H1 (cell line): Measurements from ENCODE around the gene CBX4. TPM values are rescaled to one million over a fixed set of nuclear protein-coding genes. Genes with fewer than 3 reads are reported as not detected.

ENCODE experiments used
- CTCF ChIA-PET: fragments of 300-600 bp; sonication (Branson Sonifier 250); formaldehyde crosslinking; loops from one replicate; lab custom pipeline; 2021; ENCODE audit not compliant: partially characterized antibody; lab: Charles Lee
- POLR2A ChIA-PET: fragments of 300-600 bp; sonication (Branson Sonifier 250); formaldehyde crosslinking; loops from one replicate; lab custom pipeline; 2021; ENCODE audit warnings: inconsistent platforms; ENCODE audit not compliant: partially characterized antibody; lab: Charles Lee
- DNase-seq, 2 experiments: peaks; one replicate each; pipeline versions ENCODE4 v3.0.0 to v3.0.0-alpha.2; 2010 to 2022; ENCODE audit warnings: low spot score in 2 of 2, low read depth in 1 of 2, mixed read lengths in 1 of 2
- FAIRE-seq: peaks from 2 replicates; lab custom pipeline; 2011; peaks lifted over from hg19 to GRCh38; lab: Jason Lieb, UNC
- H2AFZ ChIP-seq: 2 replicates; pipeline ENCODE4 v1.8.1; 2012; ENCODE audit warnings: low read length, inconsistent platforms
- H2AK5ac ChIP-seq: 2 replicates; pipeline ENCODE4 v1.6.1; 2013; ENCODE audit warnings: low read depth, low read length
- H2BK120ac ChIP-seq: replicated peaks from 2 replicates; pipeline ENCODE3; 2013; ENCODE audit warnings: low read depth, low read length, inconsistent platforms
- H2BK12ac ChIP-seq: 2 replicates; pipeline ENCODE4 v1.6.1; 2013; ENCODE audit warnings: low read depth, low read length
- H2BK15ac ChIP-seq: 2 replicates; pipeline ENCODE4 v1.6.1; 2013; ENCODE audit warnings: low read length
- H2BK20ac ChIP-seq: 2 replicates; pipeline ENCODE4 v1.6.1; 2013; ENCODE audit warnings: low read length
- H2BK5ac ChIP-seq: 2 replicates; pipeline ENCODE4 v1.6.1; 2013; ENCODE audit warnings: low read depth, low read length
- H3K14ac ChIP-seq: 2 replicates; pipeline ENCODE4 v1.6.1; 2013; ENCODE audit warnings: inconsistent platforms; ENCODE audit not compliant: insufficient read length
- H3K18ac ChIP-seq: 2 replicates; pipeline ENCODE4 v1.6.1; 2013; ENCODE audit warnings: low read length; ENCODE audit errors: extremely low read depth
- H3K23ac ChIP-seq: 2 replicates; pipeline ENCODE4 v1.6.1; 2013; ENCODE audit warnings: inconsistent platforms; ENCODE audit not compliant: insufficient read length
- H3K23me2 ChIP-seq: 2 replicates; pipeline ENCODE4 v1.6.1; 2013; ENCODE audit warnings: low read depth, low read length
- H3K27ac ChIP-seq: 2 replicates; pipeline ENCODE4 v1.6.1; 2011; ENCODE audit warnings: low read depth, low read length, inconsistent platforms
- H3K27me3 ChIP-seq, 4 experiments: replicated peaks in 1 of 4; 1 replicate in 1 of 4; 2 replicates in 3 of 4; pipeline versions ENCODE4 v1.6.1 to v1.8.1; 2011 to 2013; ENCODE audit warnings: low read length in 3 of 4, mild to moderate bottlenecking in 3 of 4, inconsistent platforms in 2 of 4, mixed read lengths in 2 of 4, moderate library complexity in 1 of 4; ENCODE audit not compliant: control insufficient read depth in 3 of 4, insufficient read depth in 3 of 4; ENCODE audit errors: extremely low read depth in 1 of 4
- H3K36me3 ChIP-seq, 4 experiments: 2 replicates each; pipeline versions ENCODE4 v1.6.1 to v1.8.1; 2011 to 2013; ENCODE audit warnings: mild to moderate bottlenecking in 4 of 4, low read length in 3 of 4, moderate library complexity in 2 of 4, control low read depth in 1 of 4, inconsistent platforms in 1 of 4; ENCODE audit not compliant: insufficient read depth in 4 of 4, control insufficient read depth in 2 of 4
- H3K4ac ChIP-seq: replicated peaks from 2 replicates; pipeline ENCODE3; 2013; ENCODE audit warnings: low read length, low read depth, mixed read lengths, inconsistent platforms; ENCODE audit not compliant: insufficient read length
- H3K4me1 ChIP-seq, 4 experiments: replicated peaks in 1 of 4; 1 replicate in 1 of 4; 2 replicates in 3 of 4; pipeline versions ENCODE4 v1.6.1 to v1.8.1; 2011 to 2013; ENCODE audit warnings: low read length in 3 of 4, inconsistent platforms in 2 of 4, mixed read lengths in 1 of 4; ENCODE audit not compliant: insufficient read depth in 4 of 4, control insufficient read depth in 3 of 4
- H3K4me2 ChIP-seq, 2 experiments: 2 replicates each; pipeline versions ENCODE4 v1.6.1 to v1.8.1; 2011 to 2013; ENCODE audit warnings: low read depth in 2 of 2, low read length in 2 of 2, control low read depth in 1 of 2, inconsistent platforms in 1 of 2, mild to moderate bottlenecking in 1 of 2; ENCODE audit not compliant: insufficient read depth in 1 of 2
- H3K4me3 ChIP-seq, 4 experiments: fragments of 200-600, 300-600 bp in 1 of 4; sonication (generic), shearing (Covaris generic), sonication (Bioruptor Twin) in 1 of 4; 2 replicates each; pipeline versions ENCODE4 v1.5.1 to v1.8.1; 2011 to 2016; ENCODE audit warnings: low read length in 4 of 4, low read depth in 3 of 4, control low read depth in 2 of 4, inconsistent platforms in 2 of 4, mild to moderate bottlenecking in 2 of 4, mixed read lengths in 1 of 4, moderate library complexity in 1 of 4; ENCODE audit not compliant: insufficient read depth in 2 of 4; ENCODE audit errors: extremely low read depth in 1 of 4
- H3K56ac ChIP-seq: replicated peaks from 2 replicates; pipeline ENCODE3; 2013; ENCODE audit warnings: low read depth, mild to moderate bottlenecking, mixed read lengths, low read length, inconsistent platforms; ENCODE audit not compliant: insufficient read length
- H3K79me1 ChIP-seq: 2 replicates; pipeline ENCODE4 v1.6.1; 2013; ENCODE audit warnings: low read depth, low read length, control low read depth
- H3K79me2 ChIP-seq, 2 experiments: 2 replicates each; pipeline versions ENCODE4 v1.6.1 to v1.8.1; 2012 to 2013; ENCODE audit warnings: low read length in 2 of 2, mild to moderate bottlenecking in 2 of 2, inconsistent platforms in 1 of 2; ENCODE audit not compliant: insufficient read depth in 2 of 2, control insufficient read depth in 1 of 2
- H3K9ac ChIP-seq, 4 experiments: replicated peaks in 1 of 4; 1 replicate in 1 of 4; 2 replicates in 3 of 4; pipeline versions ENCODE4 v1.6.1 to v1.8.1; 2011 to 2013; ENCODE audit warnings: low read depth in 3 of 4, low read length in 3 of 4, control low read depth in 2 of 4, mild to moderate bottlenecking in 2 of 4, moderate library complexity in 2 of 4, inconsistent platforms in 1 of 4; ENCODE audit errors: extremely low read depth in 1 of 4
- H3K9me3 ChIP-seq, 2 experiments: 2 replicates each; pipeline versions ENCODE4 v1.6.1 to v1.8.1; 2012 to 2013; ENCODE audit warnings: mild to moderate bottlenecking in 2 of 2, moderate library complexity in 2 of 2, control low read depth in 1 of 2, inconsistent platforms in 1 of 2, low read depth in 1 of 2, low read length in 1 of 2, mixed read lengths in 1 of 2; ENCODE audit not compliant: insufficient read depth in 2 of 2
- H4K20me1 ChIP-seq, 2 experiments: replicated peaks in 1 of 2; 2 replicates each; pipeline versions ENCODE3 to v1.8.1; 2011 to 2013; ENCODE audit warnings: inconsistent platforms in 2 of 2, low read length in 2 of 2, mild to moderate bottlenecking in 1 of 2; ENCODE audit not compliant: insufficient read depth in 2 of 2, control insufficient read depth in 1 of 2
- H4K5ac ChIP-seq: 2 replicates; pipeline ENCODE4 v1.6.1; 2013; ENCODE audit warnings: low read length, low read depth, mixed read lengths, inconsistent platforms; ENCODE audit not compliant: insufficient read length
- H4K8ac ChIP-seq: 2 replicates; pipeline ENCODE4 v1.8.0; 2013; ENCODE audit warnings: mild to moderate bottlenecking, moderate library complexity, low read length, inconsistent platforms; ENCODE audit not compliant: insufficient read depth; ENCODE audit errors: extremely low read depth
- H4K91ac ChIP-seq: replicated peaks from 2 replicates; pipeline ENCODE3; 2013; ENCODE audit warnings: low read length, mixed read lengths, inconsistent platforms; ENCODE audit not compliant: insufficient read length
- BCL11A ChIP-seq, 2 experiments: IDR thresholded peaks; one replicate each; pipeline ENCODE4 v1.6.1; 2011; ENCODE audit warnings: low read depth in 2 of 2, low read length in 2 of 2, mild to moderate bottlenecking in 2 of 2
- EGR1 ChIP-seq: IDR thresholded peaks from 2 replicates; pipeline ENCODE4 v1.6.1; 2011; ENCODE audit warnings: low read depth, low read length, borderline replicate concordance
- EZH2 ChIP-seq: fragments of 200-600 bp; sonication (generic); IDR thresholded peaks from 2 replicates; pipeline ENCODE4 v1.7.1; 2012; ENCODE audit warnings: low read depth, mild to moderate bottlenecking, moderate library complexity, low read length, inconsistent platforms; ENCODE audit not compliant: severe bottlenecking
- GTF2F1 ChIP-seq: IDR thresholded peaks from 2 replicates; pipeline ENCODE4 v1.6.1; 2012; ENCODE audit warnings: low read depth, low read length, improper control_type of control experiment, borderline replicate concordance
- HDAC6 ChIP-seq: IDR thresholded peaks from one replicate; pipeline ENCODE4 v1.7.1; 2012; ENCODE audit warnings: low read depth, mild to moderate bottlenecking, inconsistent platforms, low read length, moderate library complexity
- KDM4A ChIP-seq: IDR thresholded peaks from one replicate; pipeline ENCODE4 v1.7.1; 2012; ENCODE audit warnings: low read depth, mild to moderate bottlenecking, moderate library complexity, low read length, inconsistent platforms; ENCODE audit not compliant: severe bottlenecking
- KDM5A ChIP-seq: fragments of 200-600 bp; IDR thresholded peaks from 2 replicates; pipeline ENCODE4 v1.7.1; 2012; ENCODE audit warnings: mild to moderate bottlenecking, low read length, inconsistent platforms, mixed read lengths
- NRF1 ChIP-seq: IDR thresholded peaks from 2 replicates; pipeline ENCODE4 v1.6.1; 2011; ENCODE audit warnings: mild to moderate bottlenecking, low read depth, low read length, improper control_type of control experiment
- RBBP5 ChIP-seq: IDR thresholded peaks from 2 replicates; pipeline ENCODE4 v1.7.1; 2012; ENCODE audit warnings: low read depth, mild to moderate bottlenecking, inconsistent platforms, low read length, moderate library complexity, borderline replicate concordance
- RNF2 ChIP-seq: fragments of 200-900, 300-1000 bp; sonication (generic); IDR thresholded peaks from 2 replicates; pipeline ENCODE4 v1.7.1; 2016; ENCODE audit warnings: borderline replicate concordance, low read depth, mild to moderate bottlenecking, antibody characterized with exemption, low read length; ENCODE audit not compliant: poor library complexity, severe bottlenecking; ENCODE audit errors: missing control alignments
- SIRT6 ChIP-seq: IDR thresholded peaks from one replicate; pipeline ENCODE4 v1.7.1; 2012; ENCODE audit warnings: low read length, inconsistent platforms
- SRF ChIP-seq: IDR thresholded peaks from 2 replicates; pipeline ENCODE4 v1.6.1; 2011; ENCODE audit warnings: mild to moderate bottlenecking, low read depth, low read length, moderate library complexity
- TBP ChIP-seq: IDR thresholded peaks from 2 replicates; pipeline ENCODE4 v1.6.1; 2011; ENCODE audit warnings: low read depth, low read length, improper control_type of control experiment
- WGBS, 2 experiments: shearing (Covaris generic) in 1 of 2; methylation state at CpG; one replicate each; pipeline versions ENCODE4 v1.1.6 to v1.1.7; 2013 to 2015; ENCODE audit warnings: low lambda C conversion rate in 2 of 2, mixed read lengths in 2 of 2, inconsistent platforms in 1 of 2, low coverage in 1 of 2, missing lambda C conversion rate in 1 of 2; ENCODE audit not compliant: insufficient replicate concordance in 2 of 2, insufficient coverage in 1 of 2, insufficient read length in 1 of 2; ENCODE audit errors: extremely low coverage in 1 of 2, missing lambda C conversion rate in 1 of 2; 5-methylcytosine and 5-hydroxymethylcytosine counted together
- polyA plus RNA-seq, 7 experiments: library from polyadenylated mRNA; depleted of rRNA in 3 of 7; stranded (reverse) in 5 of 7; unstranded in 2 of 7; fragments of >200 nt in 5 of 7; fragments of 200-250 nt in 2 of 7; gene quantifications; 1 replicate in 5 of 7; 2 replicates in 1 of 7; 4 replicates in 1 of 7; pipeline versions ENCODE4 v1.2.1 to v1.2.3, GENCODE V29; 2011 to 2013; ENCODE audit warnings: missing spikeins in 2 of 7, mixed read lengths in 2 of 7
- total RNA-seq: library from RNA; stranded (reverse); fragmentation: NEBNext Ultra II Directional; extraction: Animal tissue kit (Norgen Biotek cat#: 25700); gene quantifications from 2 replicates; pipeline ENCODE4 v1.2.1, GENCODE V29; 2021

CBX4 gene
- total and polyA plus RNA-seq, 2 of the 8 experiments (the other 6 are each of a cell fraction or from before 2014, with no cell fraction given) = 1.8 to 4.0 TPM

GRCh38 chr17:79843474-79843815 is 4.2 kb upstream of the CBX4 start:
- CTCF ChIA-PET = interaction anchor here (1.0 to 11.6 kb wide), 14 partner anchors 8 to 141 kb away, joined by 3 to 181 read pairs (median 8); no protein-coding TSS in a partner anchor
- TF ChIP-seq KDM4A (peak; percentile 6), EGR1 (no peak), HDAC6 (no peak), TBP (no peak), SRF (no peak), KDM5A (no peak), RNF2 (peak; percentile 61), SIRT6 (no peak), GTF2F1 (no peak), NRF1 (no peak), BCL11A (IDR thresholded peaks at IDR 0.05; ENCODE audit: low read depth in 2 of 2, low read length in 2 of 2) (no peak), EZH2 (peak; percentile 91), RBBP5 (no peak)

More at GRCh38 chr17:79843474-79843815, 4.2 kb upstream of the CBX4 start:
- no peak overlapping the region for H2AFZ ChIP-seq
- no peak overlapping the region for H2BK20ac ChIP-seq
- no peak overlapping the region for H2BK120ac ChIP-seq
- H4K5ac ChIP-seq = no peak overlapping the region
- no peak overlapping the region for H3K56ac ChIP-seq
- H3K14ac ChIP-seq = no peak overlapping the region
- no peak overlapping the region for H2AK5ac ChIP-seq
- no peak overlapping the region for H3K4ac ChIP-seq
- peaks cover 61 to 67% (median 66%) of the 10 kb centered on the region in 4 experiments for H3K27me3 ChIP-seq
- H4K20me1 ChIP-seq = peaks cover 6 to 8% of the 10 kb centered on the region in 2 experiments
- DNase-seq = no peak
- peaks cover 0 to 16% (median 0%) of the 10 kb centered on the region in 4 experiments; a peak in 1 of 8 replicates for H3K36me3 ChIP-seq
- H3K18ac ChIP-seq = no peak overlapping the region
- peak overlapping the region; percentile 65; the same call in 1 of the 2 replicates for H4K8ac ChIP-seq
- POLR2A ChIA-PET = interaction anchor here (7.6 kb wide), 1 partner anchor 32 kb away, joined by 111 read pairs; no protein-coding TSS in a partner anchor
- 2% methylated on average over 32 of the region's 39 CpGs; no CpG with 5 or more reads in 1 of the 2 experiments for WGBS, 2 experiments
- H3K9me3 ChIP-seq = peaks cover 0 to 8% of the 10 kb centered on the region in 2 experiments; a peak in 2 of 4 replicates
- no peak overlapping the region for H2BK15ac ChIP-seq
- no peaks in the 10 kb centered on the region for H3K79me2 ChIP-seq
- no peak overlapping the region for H3K27ac ChIP-seq
- no peak overlapping the region for H2BK5ac ChIP-seq
- no peaks in the 10 kb centered on the region for H3K79me1 ChIP-seq
- H4K91ac ChIP-seq = no peak overlapping the region
- H3K23me2 ChIP-seq = peaks cover 8% of the 10 kb centered on the region; the same call in 1 of the 2 replicates
- H3K4me1 ChIP-seq = peaks cover 0 to 23% (median 15%) of the 10 kb centered on the region in 4 experiments; a peak in 5 of 7 replicates
- no peak for FAIRE-seq
- no peak overlapping the region for H3K23ac ChIP-seq
- H3K4me3 ChIP-seq = peak overlapping the region; percentile 34 to 60 (median 46); a peak in 7 of 8 replicates
- 0 out of 2 replicates have a peak overlapping the region, but pooled peaks have one; percentile 39 for H2BK12ac ChIP-seq
- peak overlapping the region; percentile 77 to 90 for H3K4me2 ChIP-seq
- H3K9ac ChIP-seq = no peak overlapping the region
